GM18498 (cell line): ENCODE measurements around the gene PCYT1A.
"Not testable (repeated sequence)": the region's sequence is repeated elsewhere in the genome, so short reads cannot be mapped to it uniquely, and the experiment has no call there.

Experiments used
- ATAC-seq: cut with Tn5 transposase; IDR thresholded peaks from one replicate; pipeline ENCODE4 v1.9.1; 2021; ENCODE audit warnings: mild to moderate bottlenecking, moderate library complexity; ENCODE audit not compliant: unreplicated experiment

The PCYT1A gene

DNA sequence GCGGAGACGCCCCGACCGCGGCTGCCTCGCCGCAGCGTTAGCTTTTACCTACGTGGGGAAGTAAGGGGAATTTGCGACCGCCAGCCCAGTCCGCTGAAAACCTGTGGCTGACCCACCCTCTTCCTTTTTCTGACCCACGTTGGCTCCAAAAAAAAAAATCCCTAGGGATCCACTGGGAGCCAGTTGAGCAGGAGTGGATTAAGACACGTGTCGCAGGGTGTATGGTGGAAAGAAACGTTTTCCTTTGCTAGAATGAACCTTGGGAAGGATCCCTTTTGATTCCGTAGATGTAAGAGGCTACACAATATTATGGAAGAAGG lies 575 bp upstream of the PCYT1A start:
- no peak for ATAC-seq

DNA sequence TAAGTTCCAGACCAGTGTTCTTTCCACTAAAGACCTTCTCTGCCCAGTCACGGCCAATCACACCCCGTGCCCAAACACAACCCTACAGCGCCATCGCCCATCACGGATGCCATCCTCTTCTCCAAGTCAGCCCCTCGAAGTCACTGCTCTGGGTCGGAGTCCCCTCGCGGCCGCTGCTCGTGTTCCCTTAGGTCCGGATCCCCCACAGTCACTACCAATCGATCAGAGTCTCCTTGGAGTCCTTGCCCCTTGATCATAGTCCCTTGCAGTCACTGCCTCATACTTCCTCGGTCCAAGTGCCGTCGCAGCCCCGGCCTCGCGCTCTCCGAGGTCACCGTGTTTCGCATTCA lies 461 bp downstream of the PCYT1A start:
- peak; percentile 22 for ATAC-seq

DNA sequence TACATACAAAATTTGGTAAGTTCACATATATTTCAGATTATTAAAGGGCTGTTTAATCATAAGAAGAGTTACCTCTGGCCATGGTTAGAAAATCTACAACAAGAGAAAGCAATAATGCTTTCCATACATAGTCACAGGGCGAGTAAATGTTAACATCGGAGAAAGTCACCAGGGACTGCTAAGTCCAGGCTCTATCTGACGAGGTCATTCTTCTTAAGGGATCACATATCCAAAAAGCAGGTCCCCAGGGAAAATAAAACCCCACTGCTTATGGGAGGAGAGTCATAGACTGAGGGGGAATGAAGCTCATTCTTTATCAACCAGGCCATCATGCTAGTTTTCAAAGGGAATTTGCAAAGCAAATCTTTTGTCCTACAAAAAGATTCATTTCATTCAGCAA lies 3.1 kb downstream of the PCYT1A start:
- ATAC-seq: no peak

DNA sequence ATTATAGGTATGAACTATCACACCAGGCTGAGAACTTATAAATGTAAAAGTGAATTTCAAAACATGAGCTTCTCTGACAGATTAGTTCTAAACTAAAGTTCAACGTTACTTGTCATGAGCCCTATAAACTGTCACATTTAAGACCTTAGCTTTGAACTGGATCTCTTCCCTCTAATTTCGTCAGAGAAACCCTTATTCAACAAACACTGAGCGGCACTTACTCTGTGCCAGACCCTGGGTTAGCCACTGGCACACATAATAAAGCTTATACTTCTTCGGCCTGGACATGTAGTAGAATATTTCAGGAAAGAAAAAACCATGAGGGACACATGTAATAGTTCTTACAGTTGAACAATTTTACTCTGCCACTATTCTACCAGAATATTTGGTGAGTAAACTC lies 5.6 kb downstream of the PCYT1A start:
- no peak for ATAC-seq

DNA sequence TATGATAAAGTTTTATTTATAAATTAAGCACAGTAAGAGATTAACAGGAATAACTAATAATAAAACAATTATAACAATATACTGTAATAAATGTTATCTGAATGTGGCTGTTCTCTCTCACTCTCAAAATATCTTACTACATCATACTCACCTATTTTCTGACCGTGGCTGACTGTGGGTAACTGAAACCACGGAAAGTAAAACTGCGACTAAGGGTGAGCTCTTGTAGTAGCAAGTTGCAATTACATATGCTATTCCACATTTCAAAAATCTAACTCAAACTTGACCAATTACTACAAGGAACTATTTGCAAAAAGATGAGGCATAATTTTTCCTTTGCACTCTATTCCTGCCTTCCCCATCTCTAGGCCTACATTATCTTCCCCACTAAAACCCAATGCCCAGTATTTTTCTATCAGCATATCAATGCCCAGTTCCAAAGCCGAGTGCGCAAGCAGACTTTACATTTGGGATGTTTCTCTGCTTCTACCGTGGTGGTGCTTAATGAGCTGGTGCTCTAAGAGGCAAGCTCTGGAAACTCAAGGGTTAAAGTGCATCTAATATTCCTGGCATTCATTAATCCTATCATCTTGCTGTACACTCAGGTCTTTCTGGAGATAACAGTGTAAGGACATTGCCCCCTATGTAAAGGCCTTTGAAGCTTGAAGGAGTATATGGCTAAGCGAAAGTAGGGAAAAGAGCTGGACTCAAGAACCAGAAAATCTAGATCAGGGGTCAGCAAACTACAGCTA lies 6.7 kb downstream of the PCYT1A start:
- ATAC-seq: peak; percentile 77

DNA sequence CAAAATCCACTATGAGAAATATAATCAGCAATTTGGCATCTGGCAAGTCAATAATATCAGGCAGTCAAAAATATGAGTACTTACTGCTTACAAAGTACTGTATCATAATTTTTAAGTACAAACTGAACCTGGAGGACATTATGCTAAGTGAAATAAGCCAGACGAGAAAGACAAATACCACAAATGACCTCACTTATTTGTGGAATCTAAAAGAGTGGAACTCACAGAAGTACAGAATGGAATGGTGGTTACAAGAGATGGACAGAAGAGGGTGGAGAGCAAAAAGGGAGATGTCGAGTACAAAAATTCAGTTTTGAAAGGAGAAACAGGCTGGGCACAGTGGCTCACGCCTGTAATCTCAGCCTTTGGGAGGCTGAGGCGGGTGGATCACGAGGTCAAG lies 12.4 kb downstream of the PCYT1A start:
- ATAC-seq: no peak

DNA sequence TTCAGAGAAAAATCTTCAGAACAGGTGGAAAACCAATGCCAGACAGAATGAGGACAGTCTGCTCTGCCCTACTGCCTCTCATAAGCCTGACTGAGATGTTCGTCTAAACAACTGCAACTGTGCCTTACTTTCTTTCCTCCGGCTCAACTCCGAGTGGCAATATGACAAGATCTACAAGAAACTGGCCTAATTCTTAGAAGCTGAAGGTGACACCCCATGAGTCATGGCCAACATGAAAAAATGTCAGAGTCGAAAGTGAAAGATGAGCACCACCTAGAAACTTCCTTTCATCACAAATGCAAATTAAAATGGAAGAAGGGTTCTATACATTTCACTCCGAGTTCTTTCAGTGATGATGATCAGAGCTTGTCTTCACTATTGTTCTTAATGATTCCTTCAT lies 12.9 kb downstream of the PCYT1A start:
- peak; percentile 80 for ATAC-seq

DNA sequence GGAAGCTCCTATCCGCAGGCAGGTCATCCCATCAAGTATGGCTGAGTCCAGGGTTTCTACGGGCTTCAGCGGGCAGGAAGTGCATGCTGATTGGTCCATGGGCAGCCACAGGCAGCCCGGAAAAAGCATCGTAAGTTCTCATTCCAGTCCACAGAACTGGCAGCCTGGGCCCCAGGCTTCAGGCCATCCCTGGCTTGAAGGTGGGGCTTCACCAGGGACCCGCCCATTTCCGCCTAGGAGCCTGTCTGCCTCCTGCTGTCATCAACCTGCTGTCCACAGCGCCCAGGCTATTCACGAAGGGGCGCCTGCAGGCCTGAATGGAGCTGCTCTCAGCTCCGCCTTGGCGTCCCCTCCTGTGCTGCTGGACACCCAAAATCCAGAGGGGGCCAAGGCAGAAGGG lies 13.9 kb downstream of the PCYT1A start:
- no peak for ATAC-seq

DNA sequence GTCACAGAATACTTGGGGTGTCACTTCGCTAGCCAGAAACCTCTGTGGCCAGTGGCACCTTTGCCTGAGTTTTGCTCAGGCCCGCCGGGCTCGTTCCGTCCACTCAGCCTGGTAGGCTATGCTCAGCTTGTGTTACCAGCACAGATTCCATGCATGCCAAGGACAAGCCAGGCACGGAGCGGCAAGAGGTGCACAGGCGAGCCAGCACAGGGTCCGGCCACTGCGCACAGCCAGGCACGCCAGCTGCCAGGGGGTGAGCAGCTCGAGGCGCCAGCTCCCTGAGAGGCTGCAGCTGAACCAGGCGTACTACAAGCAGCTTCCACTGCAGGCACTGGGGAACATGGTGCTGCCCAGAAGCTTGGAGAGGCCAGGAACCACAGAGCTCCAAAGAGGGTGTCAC lies 14.7 kb downstream of the PCYT1A start:
- no peak for ATAC-seq

DNA sequence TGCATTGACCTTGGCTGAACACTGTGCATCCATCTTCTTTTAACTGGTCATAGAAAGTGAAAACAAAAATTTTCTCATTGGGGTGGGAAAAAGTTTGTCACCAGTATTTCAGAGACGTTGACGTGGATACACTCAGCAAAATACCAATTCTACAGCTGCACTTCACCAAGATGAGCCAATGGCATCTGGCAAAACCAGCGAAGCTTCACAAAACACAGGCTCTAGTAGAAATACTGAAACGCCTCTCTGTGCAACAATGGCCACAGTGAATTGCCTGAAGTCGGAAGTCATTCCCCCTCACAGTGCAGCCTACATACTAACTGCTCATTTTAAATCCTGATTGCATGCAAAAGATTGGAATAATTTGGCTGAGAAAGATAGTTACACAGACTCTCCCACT lies 17.0 kb downstream of the PCYT1A start:
- no peak for ATAC-seq

DNA sequence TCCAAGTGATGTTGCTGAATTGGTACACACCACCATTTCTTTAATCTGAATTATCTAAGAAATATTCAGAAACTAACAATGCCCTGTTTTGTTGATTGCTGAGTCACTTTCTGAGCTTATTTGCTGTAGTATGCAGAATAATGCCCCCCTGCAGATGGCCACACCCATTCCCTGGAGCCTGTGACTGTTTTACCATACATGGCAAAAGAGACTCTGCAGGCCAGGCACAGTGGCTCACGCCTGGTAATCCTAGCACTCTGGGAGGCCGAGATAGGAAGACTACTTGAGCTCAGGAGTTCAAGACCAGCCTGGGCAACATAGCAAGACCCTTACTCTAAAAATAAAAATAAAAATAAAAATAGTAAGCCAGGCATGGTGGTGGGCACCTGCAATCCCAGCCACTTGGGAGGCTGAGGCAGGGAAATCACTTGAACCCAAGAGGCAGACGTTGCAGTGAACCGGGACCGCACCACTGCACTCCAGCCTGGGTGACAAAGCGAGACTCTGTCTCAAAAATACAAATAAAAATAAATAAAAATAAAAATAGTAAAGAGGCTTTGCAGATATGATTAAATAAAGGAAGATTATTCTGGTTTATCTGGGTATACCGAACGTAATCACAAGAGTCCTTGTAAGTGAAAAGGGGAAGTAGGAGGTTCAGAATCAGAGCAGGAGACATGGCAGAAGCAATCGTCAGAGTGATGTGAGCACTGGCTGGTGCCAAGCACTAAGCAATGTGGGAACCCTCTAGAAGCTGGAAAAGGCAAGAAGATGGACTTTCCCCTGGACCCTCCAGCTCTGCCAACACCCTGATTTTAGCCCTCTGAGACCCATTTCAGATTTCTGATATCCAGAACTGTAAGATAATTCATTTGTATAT lies 19.0 kb downstream of the PCYT1A start:
- no peak for ATAC-seq

DNA sequence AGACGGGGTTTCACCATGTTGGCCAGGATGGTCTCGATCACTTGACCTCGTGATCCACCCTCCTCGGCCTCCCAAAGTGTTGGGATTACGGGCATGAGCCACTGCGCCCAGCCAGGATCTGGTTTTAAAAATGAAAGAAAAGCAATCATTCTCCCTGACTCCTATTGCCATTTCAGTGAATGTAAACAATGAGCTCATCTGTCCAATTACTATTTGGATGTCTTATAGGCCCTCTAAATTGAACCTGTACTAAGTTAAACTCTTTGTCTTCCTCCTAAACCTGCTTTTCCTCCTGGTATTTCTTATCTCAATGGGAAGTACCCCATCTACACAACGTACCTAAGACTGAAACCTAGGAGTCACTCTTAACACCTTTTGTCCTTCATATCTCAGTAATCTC lies 23.7 kb downstream of the PCYT1A start:
- no peak for ATAC-seq

DNA sequence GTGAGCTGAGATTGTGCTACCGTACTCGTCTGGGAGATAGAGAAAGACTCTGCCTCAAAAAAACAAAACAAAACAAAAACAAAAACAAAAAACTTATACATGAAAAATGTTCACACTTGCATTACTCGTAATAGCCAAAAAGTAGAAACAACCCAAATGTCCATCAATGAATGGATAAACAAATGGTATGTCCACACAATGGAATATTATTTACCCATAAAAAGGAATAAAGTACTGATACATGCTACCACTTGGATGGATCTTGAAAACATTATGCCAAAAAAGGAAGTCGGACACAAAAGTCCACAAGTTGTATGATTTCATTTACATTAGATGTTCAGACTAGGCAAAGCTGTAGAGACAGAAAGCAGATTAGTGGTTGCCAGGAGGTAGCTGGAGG lies 26.7 kb downstream of the PCYT1A start:
- ATAC-seq: no peak

DNA sequence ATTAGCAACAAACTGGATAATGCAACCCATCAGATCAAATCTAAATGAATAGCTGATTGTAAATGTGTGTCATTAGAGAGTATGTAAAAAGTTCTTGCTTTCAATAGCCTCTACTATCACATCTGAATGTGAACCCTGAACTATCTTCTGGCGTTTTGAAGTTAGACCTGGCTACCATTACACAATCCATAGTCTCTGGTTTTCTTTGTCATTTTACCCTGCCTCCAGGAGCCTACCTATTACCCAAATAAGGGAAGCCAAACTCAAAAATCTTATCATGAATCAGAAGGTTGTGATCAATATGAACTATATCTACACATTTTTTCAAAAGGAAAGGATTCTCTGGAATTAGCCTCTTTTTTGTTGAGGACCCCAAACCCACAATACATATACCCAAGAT lies 31.8 kb downstream of the PCYT1A start:
- no peak for ATAC-seq

DNA sequence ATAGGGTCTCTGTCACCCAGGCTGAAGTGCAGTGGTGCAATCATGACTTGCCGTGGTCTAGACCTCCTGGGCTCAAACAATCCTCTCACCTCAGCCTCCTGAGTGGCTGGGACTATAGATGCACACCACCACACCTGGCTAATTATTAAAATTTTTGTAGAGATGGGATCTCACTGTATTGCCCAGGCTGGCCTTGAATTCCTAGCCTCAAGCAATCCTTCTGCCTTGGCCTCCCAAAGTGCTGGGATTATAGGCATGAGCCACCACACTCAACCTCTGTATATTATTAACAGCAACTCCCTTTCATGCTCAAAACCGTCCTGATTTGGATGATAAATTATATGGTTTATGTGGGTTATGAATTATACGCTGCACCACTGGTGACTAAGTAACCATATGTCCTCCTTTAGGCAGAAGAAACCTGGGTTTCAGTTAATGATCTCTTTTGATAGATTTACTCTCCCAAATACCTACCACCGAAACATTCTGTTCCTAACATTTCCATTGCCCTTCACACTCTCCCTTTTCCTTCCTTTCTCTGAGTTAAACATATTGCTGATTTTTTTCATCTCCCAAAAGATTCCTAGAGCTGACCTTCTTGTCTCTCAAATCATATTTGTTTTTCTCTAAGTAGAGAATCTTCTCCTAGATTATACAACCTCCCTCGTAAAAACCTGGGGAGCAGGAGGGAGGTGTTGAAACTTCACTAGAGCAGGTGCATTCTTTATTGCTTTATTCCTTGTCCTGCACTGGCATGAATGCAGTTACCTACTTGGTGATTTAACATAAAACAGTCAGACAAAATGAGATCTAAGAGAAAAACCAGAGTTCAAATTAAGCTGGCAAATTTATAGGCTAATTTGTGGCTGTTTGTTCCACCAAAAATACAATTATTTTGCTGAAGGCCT lies 32.9 kb downstream of the PCYT1A start:
- no peak for ATAC-seq

DNA sequence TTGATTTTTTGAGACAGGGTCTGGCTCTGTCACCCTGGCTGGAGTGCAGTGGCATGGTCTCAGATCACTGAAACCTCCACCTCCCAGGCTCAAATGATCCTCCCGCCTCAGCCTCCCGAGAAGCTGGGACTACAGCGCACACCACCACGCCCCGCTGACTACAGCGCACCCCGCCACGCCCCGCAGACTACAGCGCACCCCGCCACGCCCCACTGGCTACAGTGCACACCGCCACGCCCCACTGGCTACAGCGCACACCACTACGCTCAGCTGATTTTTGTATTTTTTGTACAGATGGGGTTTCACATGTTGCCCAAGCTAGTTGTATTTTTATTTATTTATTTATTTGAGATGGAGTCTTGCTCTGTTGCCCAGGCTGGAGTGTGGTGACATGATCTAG lies 35.6 kb downstream of the PCYT1A start:
- no peak for ATAC-seq

DNA sequence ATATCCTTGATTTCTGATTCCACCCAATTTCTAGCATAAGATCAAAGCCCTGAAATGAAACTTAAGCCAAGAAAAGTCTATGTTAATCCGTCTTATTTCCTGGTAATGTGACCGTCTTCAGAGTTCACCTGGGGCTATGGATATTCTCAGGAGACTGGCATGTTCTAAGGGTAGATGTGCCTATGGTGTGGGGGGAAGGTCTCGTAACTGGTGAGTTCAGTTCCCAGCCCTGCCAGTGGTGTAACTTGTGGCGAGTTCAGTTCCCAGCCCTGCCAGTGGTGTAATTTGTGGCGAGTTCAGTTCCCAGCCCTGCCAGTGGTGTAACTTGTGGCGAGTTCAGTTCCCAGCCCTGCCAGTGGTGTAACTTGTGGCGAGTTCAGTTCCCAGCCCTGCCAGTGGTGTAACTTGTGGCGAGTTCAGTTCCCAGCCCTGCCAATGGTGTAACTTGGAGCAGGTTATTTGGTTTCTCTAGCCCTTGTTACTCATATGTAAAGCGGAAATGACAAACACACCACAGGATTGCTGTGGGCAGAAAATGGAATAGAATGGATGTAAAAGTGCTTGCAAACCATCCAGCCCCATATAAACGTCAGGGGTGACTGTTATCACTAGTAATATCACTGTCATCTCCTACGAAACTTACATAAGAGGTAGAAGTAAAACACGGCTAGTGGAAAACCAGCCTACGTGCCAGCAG lies 40.8 kb downstream of the PCYT1A start:
- ATAC-seq: no peak

DNA sequence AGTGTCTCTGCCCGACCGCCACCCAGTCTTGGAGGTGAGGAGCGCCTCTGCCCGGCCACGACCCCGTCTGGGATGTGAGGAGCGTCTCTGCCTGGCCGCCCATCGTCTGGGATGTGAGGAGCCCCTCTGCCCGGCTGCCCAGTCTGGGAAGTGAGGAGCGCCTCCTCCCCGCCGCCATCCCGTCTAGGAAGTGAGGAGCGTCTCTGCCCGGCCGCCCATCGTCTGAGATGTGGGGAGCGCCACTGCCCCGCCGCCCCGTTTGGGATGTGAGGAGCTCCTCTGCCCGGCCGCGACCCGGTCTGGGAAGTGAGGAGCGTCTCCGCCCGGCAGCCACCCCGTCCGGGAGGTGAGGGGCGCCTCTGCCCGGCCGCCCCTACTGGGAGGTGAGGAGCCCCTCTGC lies 43.4 kb downstream of the PCYT1A start:
- not testable (repeated sequence) for ATAC-seq

DNA sequence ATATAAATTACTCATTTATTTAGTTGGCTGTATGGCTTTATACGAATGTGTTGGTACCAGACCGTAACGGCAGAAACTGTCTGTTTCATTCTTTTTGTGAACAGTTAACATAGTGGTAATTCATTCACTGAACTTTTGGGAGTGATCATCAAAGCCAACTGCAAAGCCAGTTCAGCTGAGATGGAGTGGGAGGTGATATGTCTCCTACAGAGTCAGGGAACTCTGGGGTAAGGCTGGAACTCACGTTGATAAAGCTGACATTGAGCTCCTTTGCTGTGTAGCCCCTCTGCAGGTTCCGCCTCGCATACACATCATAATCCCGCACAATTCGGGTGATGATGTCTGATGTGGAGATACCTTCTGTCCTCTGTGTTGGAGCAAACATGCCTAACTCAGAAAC lies 45.8 kb downstream of the PCYT1A start:
- ATAC-seq: no peak

DNA sequence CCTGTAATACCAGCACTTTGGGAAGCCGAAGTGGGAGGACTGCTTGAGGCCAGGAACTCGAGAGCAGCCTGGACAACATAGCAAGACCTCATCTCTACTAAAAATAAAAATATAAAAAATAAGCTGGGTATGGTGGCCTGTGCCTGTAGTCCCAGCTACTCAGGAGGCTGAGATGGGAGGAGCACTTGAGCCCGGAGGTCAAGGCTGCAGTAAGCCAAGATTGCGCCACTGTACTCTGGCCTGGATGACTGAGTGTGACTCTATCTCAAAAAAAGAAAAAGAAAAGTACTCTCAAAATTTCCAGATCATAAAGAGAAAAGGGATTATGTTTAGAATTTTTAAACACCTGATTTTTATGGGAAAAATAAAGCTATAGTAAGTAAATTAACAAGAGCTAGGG lies 47.1 kb downstream of the PCYT1A start:
- ATAC-seq: no peak
